GM12878 (cell line): Measurements from ENCODE around the gene TNPO2. TPM values are rescaled to one million over a fixed set of nuclear protein-coding genes. Genes with fewer than 3 reads are reported as not detected.

Experiments used
- CBFB ChIP-seq: IDR thresholded peaks from 2 replicates; pipeline ENCODE4 v1.6.1; 2016; ENCODE audit warnings: antibody characterized with exemption, low read depth
- CBX3 ChIP-seq: fragments of 200-600 bp; sonication (generic); IDR thresholded peaks from 2 replicates; pipeline ENCODE4 v1.6.1; 2016; ENCODE audit warnings: low read depth, borderline replicate concordance
- EGR1 ChIP-seq, 2 experiments: IDR thresholded peaks; 1 replicate in 1 of 2; 2 replicates in 1 of 2; pipeline ENCODE4 v1.6.1; 2011 to 2012; ENCODE audit warnings: low read depth in 2 of 2, low read length in 2 of 2, borderline replicate concordance in 1 of 2, mild to moderate bottlenecking in 1 of 2, moderate library complexity in 1 of 2
- ETV6 ChIP-seq, 2 experiments: fragments of 450-650 bp in 1 of 2; IDR thresholded peaks in 1 of 2; conservative IDR thresholded peaks in 1 of 2; 2 replicates each; pipeline ENCODE4 v1.6.1; 2014; ENCODE audit warnings: antibody characterized with exemption in 1 of 2, borderline replicate concordance in 1 of 2, low read depth in 1 of 2, mild to moderate bottlenecking in 1 of 2, moderate library complexity in 1 of 2
- EZH2 ChIP-seq: IDR thresholded peaks from 2 replicates; pipeline ENCODE4 v1.6.1; 2012; ENCODE audit warnings: low read depth, mild to moderate bottlenecking, control low read depth, inconsistent platforms, low read length, borderline replicate concordance; ENCODE audit not compliant: control insufficient read depth
- FOXK2 ChIP-seq: fragments of 450-650 bp; IDR thresholded peaks from 2 replicates; pipeline ENCODE4 v1.6.1; 2017; ENCODE audit warnings: mild to moderate bottlenecking, moderate library complexity
- FOXM1 ChIP-seq: IDR thresholded peaks from 2 replicates; pipeline ENCODE4 v1.6.1; 2012; ENCODE audit warnings: low read depth, mild to moderate bottlenecking, inconsistent platforms, low read length, moderate library complexity
- HDGF ChIP-seq: fragments of 450-650 bp; IDR thresholded peaks from 2 replicates; pipeline ENCODE4 v1.6.1; 2016; ENCODE audit warnings: antibody characterized with exemption
- IKZF2 ChIP-seq, 2 experiments: fragments of 450-650 bp; IDR thresholded peaks; 2 replicates each; pipeline ENCODE4 v1.6.1; 2017; ENCODE audit warnings: mild to moderate bottlenecking in 2 of 2, moderate library complexity in 2 of 2
- IRF5 ChIP-seq: fragments of 450-650 bp; IDR thresholded peaks from 2 replicates; pipeline ENCODE4 v1.6.1; 2017; ENCODE audit warnings: borderline replicate concordance
- MAX ChIP-seq: IDR thresholded peaks from 2 replicates; pipeline ENCODE4 v1.6.1; 2012; ENCODE audit warnings: low read depth, low read length, improper control_type of control experiment
- MLLT1 ChIP-seq: fragments of 450-650 bp; IDR thresholded peaks from 2 replicates; pipeline ENCODE4 v1.6.1; 2016; ENCODE audit warnings: mild to moderate bottlenecking
- MTA2 ChIP-seq: fragments of 450-650 bp; IDR thresholded peaks from 2 replicates; pipeline ENCODE4 v1.6.1; 2016; ENCODE audit warnings: low read depth, mild to moderate bottlenecking, moderate library complexity
- PKNOX1 ChIP-seq: fragments of 450-650 bp; IDR thresholded peaks from 2 replicates; pipeline ENCODE4 v1.6.1; 2016; ENCODE audit warnings: mild to moderate bottlenecking
- PML ChIP-seq: IDR thresholded peaks from 2 replicates; pipeline ENCODE4 v1.6.1; 2012; ENCODE audit warnings: low read length, inconsistent platforms
- POLR2A ChIP-seq: IDR thresholded peaks from 2 replicates; pipeline ENCODE4 v1.6.1; 2011; ENCODE audit warnings: low read depth, mild to moderate bottlenecking, low read length
- RB1 ChIP-seq: fragments of 450-650 bp; formaldehyde crosslinking; IDR thresholded peaks from 2 replicates; pipeline ENCODE4 v1.6.1; 2017; ENCODE audit warnings: mild to moderate bottlenecking, borderline replicate concordance
- RFX5 ChIP-seq: IDR thresholded peaks from 2 replicates; pipeline ENCODE4 v1.6.1; 2011; ENCODE audit warnings: low read depth, low read length, improper control_type of control experiment
- TAF1 ChIP-seq: IDR thresholded peaks from 2 replicates; pipeline ENCODE4 v1.6.1; 2011; ENCODE audit warnings: mild to moderate bottlenecking, low read depth, low read length, borderline replicate concordance
- USF2 ChIP-seq: IDR thresholded peaks from 2 replicates; pipeline ENCODE4 v1.6.1; 2011; ENCODE audit warnings: low read depth, low read length, improper control_type of control experiment, borderline replicate concordance
- ZBTB33 ChIP-seq: fragments of 450-650 bp; IDR thresholded peaks from 2 replicates; pipeline ENCODE4 v1.6.1; 2017; ENCODE audit warnings: mild to moderate bottlenecking
- ZNF384 ChIP-seq: IDR thresholded peaks from 2 replicates; pipeline ENCODE4 v1.6.1; 2012; ENCODE audit warnings: low read depth, mild to moderate bottlenecking, low read length, improper control_type of control experiment, borderline replicate concordance
- polyA plus RNA-seq, 11 experiments: library from polyadenylated mRNA; depleted of rRNA in 4 of 11; unstranded in 6 of 11; stranded (reverse) in 5 of 11; fragments of >200 nt; fragmentation: Nextera tagmentation in 4 of 11; fragmentation: Illumina TruSeq in 1 of 11; extraction: Ambion mirVana in 4 of 11; extraction: Trizol in 1 of 11; gene quantifications; 1 replicate in 1 of 11; 2 replicates in 10 of 11; pipeline versions ENCODE4 v1.2.1 to v1.2.3, GENCODE V29; 2011 to 2016; ENCODE audit warnings: inconsistent platforms in 2 of 11, missing spikeins in 2 of 11, low read depth in 1 of 11
- total RNA-seq, 4 experiments: library from RNA; depleted of rRNA in 3 of 4; stranded (reverse); fragments of >200 nt in 3 of 4; fragmentation: Illumina TruSeq in 1 of 4; extraction: Trizol in 1 of 4; gene quantifications; 2 replicates each; pipeline versions ENCODE4 v1.2.1 to v1.2.3, GENCODE V29; 2013 to 2021

The TNPO2 gene
- total and polyA plus RNA-seq, 10 of the 15 experiments (the other 5 are each of a cell fraction or from before 2014, with no cell fraction given): 5.5 to 99.7 (median 29.6) TPM

- TF ChIP-seq ETV6 (conservative IDR thresholded peaks at IDR 0.05 in 1 of 2, IDR thresholded peaks at IDR 0.05 in 1 of 2; ENCODE audit: borderline replicate concordance in 1 of 2, low read depth in 1 of 2) (no peak), ZBTB33 (no peak), MLLT1 (no peak), MAX (no peak; the same call in 1 of the 2 replicates), RFX5 (no peak), USF2 (peak; percentile 83), ZNF384 (peak; percentile 98), PKNOX1 (peak; percentile 75), MTA2 (no peak; the same call in 1 of the 2 replicates), RB1 (0 out of 2 replicates have a peak, but pooled peaks have one; percentile 68), POLR2A (peak; percentile 98), EGR1 (IDR thresholded peaks at IDR 0.05; ENCODE audit: borderline replicate concordance in 1 of 2, low read depth in 2 of 2, low read length in 2 of 2) (peak in 1 of 2 experiments; percentile 76; a peak in 2 of 3 replicates), HDGF (peak; percentile 77; the same call in 1 of the 2 replicates), FOXK2 (peak; percentile 47; the same call in 1 of the 2 replicates), TAF1 (peak; percentile 64; the same call in 1 of the 2 replicates), CBX3 (no peak), IKZF2 (IDR thresholded peaks at IDR 0.05) (peak in 1 of 2 experiments; percentile 14; a peak in 1 of 4 replicates), IRF5 (no peak), PML (peak; percentile 86), FOXM1 (no peak; the same call in 1 of the 2 replicates), EZH2 (no peak), CBFB (peak; percentile 57; the same call in 1 of the 2 replicates)
Observed at GRCh38 chr19:12681074-12681987, 42.4 kb downstream of the TNPO2 start, which contains the start of gene DHPS (continued).
